Activated CD4-positive, alpha-beta T cell treated with anti-CD3 and anti-CD28 coated beads, Interleukin-2, amount 10 ng/mL, durations not matched to agents 7 days and 5 days (primary cell): ENCODE data around the gene CTCF. TPM values are rescaled to one million over a fixed set of nuclear protein-coding genes. Genes with fewer than 3 reads are reported as not detected.

Experiments used
- CTCF ChIA-PET: fragments of 350-600 bp; sonication (Branson Sonifier 250); formaldehyde crosslinking; loops from one replicate; lab custom pipeline; 2021; ENCODE audit warnings: antibody characterized with exemption; lab: Charles Lee
- POLR2A ChIA-PET: fragments of 350-600 bp; sonication (Branson Sonifier 250); formaldehyde crosslinking; loops from one replicate; lab custom pipeline; 2021; ENCODE audit warnings: antibody characterized with exemption; lab: Charles Lee
- DNase-seq: peaks from one replicate; pipeline ENCODE4 v3.0.0-alpha.2; 2020
- H3K27ac Mint-ChIP-seq: one replicate; pipeline ENCODE4 v1.8.0; 2021; ENCODE audit warnings: mild to moderate bottlenecking, moderate library complexity, mixed read lengths
- H3K27me3 Mint-ChIP-seq: one replicate; pipeline ENCODE4 v1.8.0; 2021; ENCODE audit warnings: mixed read lengths
- H3K36me3 Mint-ChIP-seq: one replicate; pipeline ENCODE4 v1.8.0; 2021; ENCODE audit warnings: low read depth, mixed read lengths
- H3K4me1 Mint-ChIP-seq: one replicate; pipeline ENCODE4 v1.8.0; 2021; ENCODE audit warnings: mixed read lengths
- H3K4me3 Mint-ChIP-seq: one replicate; pipeline ENCODE4 v1.8.0; 2021; ENCODE audit warnings: mild to moderate bottlenecking, moderate library complexity, mixed read lengths
- H3K9me3 Mint-ChIP-seq: one replicate; pipeline ENCODE4 v1.8.0; 2021; ENCODE audit warnings: mixed read lengths
- total RNA-seq, 2 experiments: library from RNA; stranded (reverse); gene quantifications; one replicate each; pipeline ENCODE4 v1.2.3, GENCODE V29; 2021

The CTCF gene
- total RNA-seq, 2 experiments from 2014 or later, result 87.1 to 98.5 TPM

DNA sequence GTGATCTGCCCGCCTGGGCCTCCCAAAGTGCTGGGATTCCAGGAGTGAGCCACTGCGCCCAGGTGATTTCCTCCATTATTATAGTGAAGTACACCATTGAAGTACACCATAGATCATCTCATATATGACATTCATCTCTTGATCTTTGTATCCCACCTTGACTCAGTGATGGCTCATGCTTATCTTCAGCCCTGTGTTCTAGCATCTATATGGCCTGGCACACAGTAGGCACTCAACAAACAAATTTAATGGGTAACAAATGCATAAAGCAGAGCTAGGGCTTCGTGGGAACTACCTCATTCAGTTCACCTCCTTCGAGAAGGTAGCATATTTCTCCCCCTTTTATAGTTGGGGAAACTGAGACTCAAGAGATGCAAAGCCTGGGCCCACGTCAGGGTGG lies 103.3 kb downstream of the CTCF start:
- Mint-ChIP-seq H3K9me3 (no peaks in the 10 kb centered on the region), H3K36me3 (no peaks in the 10 kb centered on the region), H3K4me1 (peaks cover 45% of the 10 kb centered on the region), H3K27ac (no peak overlapping the region), H3K27me3 (no peaks in the 10 kb centered on the region), H3K4me3 (peak overlapping the region; percentile 70)
- no peak for DNase-seq
- POLR2A ChIA-PET, result interaction anchor here (1.1 kb wide), 1 partner anchor 186 kb away, joined by 3 read pairs; no protein-coding TSS in a partner anchor
- CTCF ChIA-PET, result interaction anchor here (0.8 to 14.5 kb wide), 8 partner anchors 21 to 143 kb away, joined by 3 to 177 read pairs (median 6); partner anchors contain the start of gene CARMIL2

GRCh38 chr16:67666032-67666551 lies 103.8 kb downstream of the CTCF start:
- no peaks in the 10 kb centered on the region for H3K9me3 Mint-ChIP-seq
- CTCF ChIA-PET, result interaction anchor here (0.8 to 14.5 kb wide), 9 partner anchors 21 to 150 kb away, joined by 3 to 177 read pairs (median 18); partner anchors contain the start of genes CARMIL2 and CTCF
- POLR2A ChIA-PET, result interaction anchor here (1.1 kb wide), 1 partner anchor 187 kb away, joined by 3 read pairs; no protein-coding TSS in a partner anchor
- H3K4me1 Mint-ChIP-seq, result peaks cover 43% of the 10 kb centered on the region
- H3K4me3 Mint-ChIP-seq, result peak overlapping the region; percentile 70
- no peaks in the 10 kb centered on the region for H3K36me3 Mint-ChIP-seq
- no peaks in the 10 kb centered on the region for H3K27me3 Mint-ChIP-seq
- no peak overlapping the region for H3K27ac Mint-ChIP-seq
- DNase-seq, result no peak

GRCh38 chr16:67666559-67667452 lies 104.5 kb downstream of the CTCF start, which contains the start of the genes C16orf86 and ENKD1:
TSS of gene C16orf86 (plus strand) at chr16:67666814. CDS start at chr16:67666971, 157 bp downstream.
TSS of gene ENKD1 (minus strand) at chr16:67666750. CDS start at chr16:67666442, 308 bp downstream.
- Mint-ChIP-seq H3K4me1 (peaks cover 36% of the 10 kb centered on the region), H3K36me3 (no peaks in the 10 kb centered on the region), H3K4me3 (peak within 1 kb of the TSS; percentile 84), H3K27ac (peak within 1 kb of the TSS; percentile 85), H3K9me3 (no peaks in the 10 kb centered on the region), H3K27me3 (no peaks in the 10 kb centered on the region)
- DNase-seq, result peak; percentile 87
- ChIA-PET CTCF (interaction anchor here (0.6 to 14.5 kb wide), 29 partner anchors 8 to 360 kb away, joined by 3 to 177 read pairs (median 5); partner anchors contain the start of genes ATP6V0D1 and CTCF), POLR2A (interaction anchor here (0.7 to 1.2 kb wide), 3 partner anchors 36 to 187 kb away, joined by 3 to 4 read pairs (median 3); partner anchors contain the start of gene CTCF)

DNA sequence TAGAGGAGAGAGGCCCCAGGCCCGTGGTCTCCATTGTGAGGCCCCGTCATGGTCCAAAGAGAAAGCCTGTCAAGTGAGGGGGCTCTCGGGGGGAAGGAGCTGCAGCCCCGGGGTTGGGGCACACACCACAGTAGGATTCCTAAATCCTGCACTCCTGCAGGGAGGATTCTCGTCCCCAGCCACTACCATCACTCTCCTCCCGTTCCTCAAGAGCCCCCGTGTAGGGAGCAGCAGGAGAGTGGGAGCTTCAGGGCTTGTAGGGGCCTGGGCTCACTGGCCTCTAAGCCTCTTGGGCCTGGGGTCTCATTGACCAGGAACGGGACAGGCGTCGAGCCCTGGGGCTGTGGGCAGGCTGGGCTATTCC lies 105.1 kb downstream of the CTCF start:
- H3K27ac Mint-ChIP-seq, result peak overlapping the region; percentile 85
- no peak for DNase-seq
- H3K4me1 Mint-ChIP-seq, result peaks cover 34% of the 10 kb centered on the region
- no peaks in the 10 kb centered on the region for H3K36me3 Mint-ChIP-seq
- ChIA-PET POLR2A (interaction anchor here (1.2 kb wide), 1 partner anchor 105 kb away, joined by 3 read pairs; the partner anchor contains the start of gene CTCF), CTCF (interaction anchor here (0.6 to 14.5 kb wide), 29 partner anchors 9 to 359 kb away, joined by 3 to 177 read pairs (median 5); partner anchors contain the start of genes ATP6V0D1 and CTCF)
- no peaks in the 10 kb centered on the region for H3K27me3 Mint-ChIP-seq
- peak overlapping the region; percentile 84 for H3K4me3 Mint-ChIP-seq
- H3K9me3 Mint-ChIP-seq, result no peaks in the 10 kb centered on the region

- Mint-ChIP-seq H3K4me3 (peak overlapping the region; percentile 84), H3K4me1 (peaks cover 37% of the 10 kb centered on the region), H3K27me3 (no peaks in the 10 kb centered on the region), H3K36me3 (no peaks in the 10 kb centered on the region), H3K27ac (peak overlapping the region; percentile 41), H3K9me3 (no peaks in the 10 kb centered on the region)
- peak; percentile 89 for DNase-seq
- CTCF ChIA-PET, result interaction anchor here (0.6 to 14.5 kb wide), 31 partner anchors 9 to 359 kb away, joined by 3 to 177 read pairs (median 5); partner anchors contain the start of genes ATP6V0D1 and CTCF
- POLR2A ChIA-PET, result interaction anchor here (1.2 kb wide), 1 partner anchor 105 kb away, joined by 3 read pairs; the partner anchor contains the start of gene CTCF
Observed at GRCh38 chr16:67667817-67668494, 105.6 kb downstream of the CTCF start.

DNA sequence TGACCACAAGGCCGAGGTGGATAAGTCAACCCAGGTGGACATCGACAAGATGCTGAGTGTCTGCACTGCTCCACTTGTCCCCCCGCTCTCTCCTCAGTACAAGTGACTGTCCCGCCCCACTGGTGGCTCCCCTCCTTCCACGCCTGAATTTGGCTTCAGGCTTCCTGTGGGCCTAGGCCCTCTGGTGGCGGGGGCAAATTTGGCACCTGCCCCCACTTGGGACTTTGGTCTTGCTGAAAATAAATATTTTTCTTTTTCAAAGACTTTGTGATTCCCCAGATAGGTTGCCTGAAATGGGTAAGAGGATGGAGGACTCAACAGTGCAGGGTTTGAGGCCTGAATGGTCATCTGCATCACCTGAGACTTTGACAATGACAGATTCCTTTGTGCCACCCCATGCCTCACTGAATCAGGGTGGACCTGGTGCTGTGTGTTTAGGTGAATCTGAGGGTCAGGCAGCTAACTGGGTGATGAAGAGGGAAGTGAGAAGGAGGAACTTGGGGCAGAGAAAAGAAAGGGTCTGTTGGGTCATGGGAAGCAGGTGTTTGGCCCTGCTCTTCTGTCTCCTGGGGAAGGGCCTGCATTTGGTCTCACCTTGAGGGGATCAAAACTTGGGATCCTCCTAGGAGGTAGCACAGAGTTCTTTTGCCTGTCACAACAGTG lies 106.3 kb downstream of the CTCF start:
- Mint-ChIP-seq H3K9me3 (no peaks in the 10 kb centered on the region), H3K27me3 (no peaks in the 10 kb centered on the region), H3K36me3 (no peaks in the 10 kb centered on the region), H3K4me3 (no peak overlapping the region), H3K27ac (no peak overlapping the region), H3K4me1 (peaks cover 35% of the 10 kb centered on the region)
- ChIA-PET POLR2A (no interaction called here), CTCF (interaction anchor here (0.7 to 14.5 kb wide), 21 partner anchors 8 to 291 kb away, joined by 3 to 177 read pairs (median 7); partner anchors contain the start of genes AGRP and CTCF)
- peak; percentile 47 for DNase-seq

- Mint-ChIP-seq H3K9me3 (no peaks in the 10 kb centered on the region), H3K36me3 (no peaks in the 10 kb centered on the region), H3K27ac (no peak overlapping the region), H3K27me3 (no peaks in the 10 kb centered on the region), H3K4me1 (peaks cover 32% of the 10 kb centered on the region), H3K4me3 (no peak overlapping the region)
- ChIA-PET POLR2A (no interaction called here), CTCF (interaction anchor here (0.5 to 14.5 kb wide), 10 partner anchors 105 to 196 kb away, joined by 3 to 177 read pairs (median 3); partner anchors contain the start of genes AGRP and ATP6V0D1)
- no peak for DNase-seq
Observed at GRCh38 chr16:67669499-67670101, 107.3 kb downstream of the CTCF start.

- H3K9me3 Mint-ChIP-seq, result no peaks in the 10 kb centered on the region
- no peak overlapping the region for H3K27ac Mint-ChIP-seq
- POLR2A ChIA-PET, result interaction anchor here (0.6 kb wide), 1 partner anchor 10 kb away, joined by 3 read pairs; no protein-coding TSS in a partner anchor
Observed at GRCh38 chr16:67672306-67672705, 110.0 kb downstream of the CTCF start.

DNA sequence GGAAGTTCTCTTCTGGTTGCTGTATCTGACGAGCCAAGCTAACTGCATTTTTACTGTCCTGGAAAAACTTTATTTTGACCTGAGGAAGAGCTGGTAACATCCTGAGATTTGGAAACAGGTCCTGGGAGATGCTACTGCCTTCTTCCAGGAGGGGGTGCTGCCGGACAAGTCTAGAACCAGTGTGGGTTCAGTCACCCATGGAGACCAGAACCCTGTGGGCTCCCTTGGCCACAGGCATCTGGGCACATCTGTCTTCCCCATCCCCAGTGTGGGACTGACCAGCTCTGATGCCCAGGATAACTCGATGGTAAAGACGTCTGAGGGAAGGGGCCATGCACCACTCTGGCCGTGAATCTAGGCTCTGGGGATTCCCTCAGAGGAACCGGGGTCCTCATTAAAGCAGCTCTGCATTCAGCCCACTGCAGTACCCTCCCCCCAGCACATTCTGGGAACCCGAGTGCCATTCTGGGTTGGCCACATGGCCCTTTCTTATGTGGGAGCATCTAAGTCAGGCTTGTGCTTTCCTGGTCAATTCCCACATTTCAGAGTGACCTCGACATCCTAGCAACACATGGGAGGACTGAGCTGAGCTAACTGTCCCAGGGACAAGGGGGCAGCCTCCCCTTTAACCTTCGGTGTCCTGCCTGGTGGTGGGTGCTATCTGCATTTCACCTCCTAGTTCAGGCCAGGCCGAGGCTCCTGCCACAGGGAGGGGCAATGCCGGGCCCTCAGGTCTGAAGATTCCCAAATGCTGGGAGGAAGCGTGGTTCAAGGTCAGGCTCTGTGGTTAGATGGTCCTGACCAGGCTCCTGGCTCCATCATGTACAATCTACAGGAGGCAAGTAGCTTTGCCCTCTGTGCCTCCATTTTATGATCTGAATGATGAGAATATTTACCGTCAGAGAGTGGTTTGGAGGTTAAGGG lies 110.7 kb downstream of the CTCF start:
- Mint-ChIP-seq H3K4me3 (no peak overlapping the region), H3K9me3 (no peaks in the 10 kb centered on the region), H3K4me1 (peaks cover 11% of the 10 kb centered on the region), H3K27me3 (no peaks in the 10 kb centered on the region), H3K27ac (no peak overlapping the region), H3K36me3 (peaks cover 1% of the 10 kb centered on the region)
- POLR2A ChIA-PET, result interaction anchor here (0.6 kb wide), 1 partner anchor 9 kb away, joined by 3 read pairs; no protein-coding TSS in a partner anchor
- CTCF ChIA-PET, result interaction anchor here (0.6 to 2.9 kb wide), 21 partner anchors 8 to 1291 kb away, joined by 3 to 15 read pairs (median 4); partner anchors contain the start of genes CARMIL2 and GFOD2
- DNase-seq, result peak; percentile 74

More at GRCh38 chr16:67672306-67672705, 110.0 kb downstream of the CTCF start:
- Mint-ChIP-seq H3K4me1 (peaks cover 18% of the 10 kb centered on the region), H3K36me3 (no peaks in the 10 kb centered on the region), H3K27me3 (no peaks in the 10 kb centered on the region), H3K4me3 (no peak overlapping the region)
- no peak for DNase-seq
- CTCF ChIA-PET, result interaction anchor here (0.6 to 2.9 kb wide), 19 partner anchors 18 to 1292 kb away, joined by 3 to 15 read pairs (median 4); partner anchors contain the start of genes CARMIL2 and GFOD2
